GM21737 (cell line): ENCODE data around the gene ITGA2B.
"Not testable (repeated sequence)": the region's sequence is repeated elsewhere in the genome, so short reads cannot be mapped to it uniquely, and the experiment has no call there.

ENCODE experiments used
- ATAC-seq: cut with Tn5 transposase; IDR thresholded peaks from one replicate; pipeline ENCODE4 v1.9.1; 2021; ENCODE audit warnings: mild to moderate bottlenecking, moderate library complexity; ENCODE audit not compliant: unreplicated experiment

The ITGA2B gene

GRCh38 chr17:44353672-44354331 is 35.6 kb downstream of the ITGA2B start:
- ATAC-seq = no peak

- ATAC-seq = no peak
Measured at GRCh38 chr17:44352828-44353671, 36.4 kb downstream of the ITGA2B start.

GRCh38 chr17:44351961-44352827 is 37.3 kb downstream of the ITGA2B start:
- no peak for ATAC-seq

GRCh38 chr17:44351464-44351863 is 38.0 kb downstream of the ITGA2B start:
- ATAC-seq = no peak

- ATAC-seq = no peak
Measured at GRCh38 chr17:44350733-44351226, 38.7 kb downstream of the ITGA2B start.

GRCh38 chr17:44349553-44350070 is 39.8 kb downstream of the ITGA2B start:
- ATAC-seq = no peak

GRCh38 chr17:44348988-44349364 is 40.5 kb downstream of the ITGA2B start:
- no peak for ATAC-seq

- no peak for ATAC-seq
Measured at GRCh38 chr17:44348234-44348987, 41.0 kb downstream of the ITGA2B start.

GRCh38 chr17:44347206-44348055 is 42.0 kb downstream of the ITGA2B start:
- ATAC-seq = not testable (repeated sequence)

GRCh38 chr17:44346064-44346844 is 43.2 kb downstream of the ITGA2B start:
- no peak for ATAC-seq

GRCh38 chr17:44345454-44346026 is 43.9 kb downstream of the ITGA2B start:
- ATAC-seq = peak; percentile 5

GRCh38 chr17:44344939-44345453 is 44.5 kb downstream of the ITGA2B start, which contains the start of gene GRN:
GRN (plus strand) TSS chr17:44345302; CDS start chr17:44349165, 3,863 bp downstream.
- ATAC-seq = peak; percentile 62

GRCh38 chr17:44343510-44344209 is 45.8 kb downstream of the ITGA2B start:
- ATAC-seq = no peak

- not testable (repeated sequence) for ATAC-seq
Measured at GRCh38 chr17:44340553-44340952, 48.9 kb downstream of the ITGA2B start.

- no peak for ATAC-seq
Measured at GRCh38 chr17:44338702-44339101, 50.7 kb downstream of the ITGA2B start.

- no peak for ATAC-seq
Measured at GRCh38 chr17:44335968-44336367, 53.5 kb downstream of the ITGA2B start.

- no peak for ATAC-seq
Measured at GRCh38 chr17:44335564-44335963, 53.9 kb downstream of the ITGA2B start.
